HEK293 (cell line): ENCODE measurements around the gene PIGN.

Experiments
- CTCF ChIP-seq: fragments of 450-650 bp; formaldehyde crosslinking; IDR thresholded peaks from 2 replicates; pipeline ENCODE4 v1.5.1; 2016; ENCODE audit warnings: missing biosample characterization, missing genetic modification characterization
- PATZ1 ChIP-seq: fragments of 450-650 bp; formaldehyde crosslinking; IDR thresholded peaks from 2 replicates; pipeline ENCODE4 v1.5.1; 2016; ENCODE audit warnings: missing biosample characterization, missing genetic modification characterization
- ZNF114 ChIP-seq: fragments of 450-650 bp; formaldehyde crosslinking; IDR thresholded peaks from 2 replicates; pipeline ENCODE4 v1.5.0; 2017; ENCODE audit warnings: missing biosample characterization, missing genetic modification characterization
- ZNF155 ChIP-seq: fragments of 450-650 bp; formaldehyde crosslinking; IDR thresholded peaks from 2 replicates; pipeline ENCODE4 v1.5.1; 2016; ENCODE audit warnings: missing biosample characterization, missing genetic modification characterization
- ZNF175 ChIP-seq: fragments of 450-650 bp; formaldehyde crosslinking; IDR thresholded peaks from 2 replicates; pipeline ENCODE4 v1.5.1; 2016; ENCODE audit warnings: missing biosample characterization, missing genetic modification characterization

- no peak for TF ChIP-seq CTCF (tag by site-specific recombination)
- no peak for TF ChIP-seq PATZ1 (tag by site-specific recombination)
- TF ChIP-seq ZNF114 (tag by site-specific recombination) = no peak
- TF ChIP-seq ZNF175 (tag by site-specific recombination) = no peak
- no peak for TF ChIP-seq ZNF155 (tag by site-specific recombination)
These were observed 15.0 kb upstream of the PIGN start for GRCh38 chr18:62201870-62202269.
